Muscle of arm (tissue), 14 donors: ENCODE data around the gene GMCL2. TPM values are rescaled to one million over a fixed set of nuclear protein-coding genes. Genes with fewer than 3 reads are reported as not detected.
"Not testable (repeated sequence)": the region's sequence is repeated elsewhere in the genome, so short reads cannot be mapped to it uniquely, and the experiment has no call there.

ENCODE experiments used
- DNase-seq: peaks from one replicate; pipeline ENCODE4 v3.0.0-alpha.2; 2013
- long read RNA-seq, 11 donors: transcript quantifications; one replicate each; lab custom pipeline, GENCODE V29; 2026
- polyA plus RNA-seq, 12 donors: library from polyadenylated mRNA; unstranded; fragments of 120-200 nt; gene quantifications; one replicate each; pipeline ENCODE4 v1.2.1, GENCODE V29; 2013; ENCODE audit not compliant: insufficient read length in 12 of 12

GMCL2 gene, protein sequence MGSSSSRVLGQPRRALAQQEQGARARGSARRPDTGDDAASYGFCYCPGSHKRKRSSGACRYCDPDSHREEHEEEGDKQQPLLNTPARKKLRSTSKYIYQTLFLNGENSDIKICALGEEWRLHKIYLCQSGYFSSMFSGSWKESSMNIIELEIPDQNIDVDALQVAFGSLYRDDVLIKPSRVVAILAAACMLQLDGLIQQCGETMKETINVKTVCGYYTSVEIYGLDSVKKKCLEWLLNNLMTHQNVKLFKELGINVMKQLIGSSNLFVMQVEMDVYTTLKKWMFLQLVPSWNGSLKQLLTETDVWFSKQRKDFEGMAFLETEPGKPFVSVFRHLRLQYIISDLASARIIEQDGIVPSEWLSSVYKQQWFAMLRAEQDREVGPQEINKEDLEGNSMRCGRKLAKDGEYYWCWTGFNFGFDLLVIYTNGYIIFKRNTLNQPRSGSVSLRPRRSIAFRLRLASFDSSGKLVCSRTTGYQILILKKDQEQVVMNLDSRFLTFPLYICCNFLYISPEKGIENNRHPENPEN
- not detected for polyA plus RNA-seq
- long read RNA-seq, donor 1, result 0 reads
- long read RNA-seq, donor 2, result 0 reads
- long read RNA-seq, donor 3, result 0 reads
- long read RNA-seq, donor 4, result 0 reads
- long read RNA-seq, donor 5, result 0 reads
- long read RNA-seq, donor 6, partial matches to known transcripts, result 29 of 29 reads
- long read RNA-seq, donor 6, other reads (novel, unspliced or antisense), result 0 of 29 reads
- long read RNA-seq, donor 7, result 0 reads
- long read RNA-seq, donor 8, result 0 reads
- long read RNA-seq, donor 9, result 0 reads
- long read RNA-seq, donor 10, result 0 reads
- long read RNA-seq, donor 11, result 0 reads

DNA sequence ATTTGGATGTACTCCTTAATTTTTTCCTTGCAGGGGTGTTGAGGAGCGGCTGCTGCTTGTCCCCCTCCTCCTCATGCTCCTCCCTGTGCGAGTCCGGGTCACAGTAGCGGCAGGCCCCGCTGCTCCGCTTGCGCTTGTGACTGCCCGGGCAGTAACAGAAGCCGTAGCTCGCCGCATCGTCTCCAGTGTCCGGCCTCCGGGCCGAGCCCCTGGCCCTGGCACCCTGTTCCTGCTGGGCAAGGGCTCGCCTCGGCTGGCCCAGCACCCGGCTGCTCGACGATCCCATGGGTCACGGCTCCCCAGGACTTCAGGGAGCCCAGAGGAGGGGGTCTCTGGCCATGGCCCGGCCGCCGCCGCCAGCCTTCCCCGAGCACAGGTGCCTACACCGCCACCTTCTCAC, at the start of gene GMCL2:
Gene GMCL2 (minus strand): TSS at position 358 of the 400 bp plus-strand sequence. CDS start 72 bp downstream, at position 286.
- no peak for DNase-seq

DNA sequence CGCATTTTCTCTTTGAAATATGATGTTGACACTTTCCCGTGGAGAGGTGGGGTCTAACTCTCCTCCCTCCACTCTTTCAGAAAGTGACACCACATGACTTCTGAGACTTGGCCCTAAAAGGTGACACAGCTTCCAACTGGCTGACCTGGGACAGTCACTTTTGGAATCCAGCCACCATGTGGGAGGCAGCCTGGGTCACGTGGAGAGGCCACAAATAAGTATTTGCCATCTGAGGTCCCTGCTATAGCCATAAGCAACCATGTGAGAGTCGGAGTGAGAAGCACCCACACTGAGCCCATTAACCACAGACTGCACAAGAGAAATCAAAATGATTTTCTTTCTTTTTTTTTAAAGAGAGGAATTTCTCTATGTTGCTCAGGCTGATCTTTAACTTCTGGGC, 49.5 kb upstream of the GMCL2 start:
- DNase-seq, result no peak

DNA sequence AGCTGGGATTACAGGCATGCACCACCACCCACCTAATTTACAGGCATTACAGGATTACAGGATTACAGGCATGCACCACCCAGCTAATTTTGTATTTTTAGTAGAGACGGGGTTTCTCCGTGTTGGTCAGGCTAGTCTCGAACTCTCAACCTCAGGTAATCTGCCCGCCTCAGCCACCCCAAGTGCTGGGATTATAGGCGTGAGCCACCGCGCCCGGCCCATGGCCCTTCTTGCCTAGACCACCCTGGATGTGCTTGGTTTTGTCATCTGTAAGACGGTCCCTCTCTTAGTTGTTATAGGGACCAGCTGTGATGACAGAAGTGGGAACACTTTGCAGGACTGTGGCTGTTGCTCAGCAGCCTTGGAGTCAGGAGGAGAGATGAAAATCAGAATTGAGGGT, 49.0 kb upstream of the GMCL2 start:
- no peak for DNase-seq

DNA sequence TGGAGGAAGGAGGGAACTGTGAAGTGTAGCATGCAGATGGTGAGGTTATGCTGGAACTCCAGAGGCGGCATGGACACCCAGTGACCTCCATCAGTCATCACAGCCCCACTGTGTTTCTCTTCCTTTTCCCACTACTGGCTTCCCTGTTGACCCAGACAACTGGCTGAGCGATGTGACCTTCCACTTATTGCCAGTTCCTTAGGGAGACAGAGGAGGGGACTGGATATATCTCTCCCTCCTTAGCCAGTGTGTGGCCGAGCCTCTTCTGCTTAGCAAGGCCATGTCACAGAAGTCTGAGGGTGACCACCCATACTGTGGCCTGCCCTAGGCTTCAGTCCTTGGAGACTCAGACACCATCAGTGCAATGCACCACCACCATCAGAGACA, 48.4 kb upstream of the GMCL2 start:
- DNase-seq, result no peak

DNA sequence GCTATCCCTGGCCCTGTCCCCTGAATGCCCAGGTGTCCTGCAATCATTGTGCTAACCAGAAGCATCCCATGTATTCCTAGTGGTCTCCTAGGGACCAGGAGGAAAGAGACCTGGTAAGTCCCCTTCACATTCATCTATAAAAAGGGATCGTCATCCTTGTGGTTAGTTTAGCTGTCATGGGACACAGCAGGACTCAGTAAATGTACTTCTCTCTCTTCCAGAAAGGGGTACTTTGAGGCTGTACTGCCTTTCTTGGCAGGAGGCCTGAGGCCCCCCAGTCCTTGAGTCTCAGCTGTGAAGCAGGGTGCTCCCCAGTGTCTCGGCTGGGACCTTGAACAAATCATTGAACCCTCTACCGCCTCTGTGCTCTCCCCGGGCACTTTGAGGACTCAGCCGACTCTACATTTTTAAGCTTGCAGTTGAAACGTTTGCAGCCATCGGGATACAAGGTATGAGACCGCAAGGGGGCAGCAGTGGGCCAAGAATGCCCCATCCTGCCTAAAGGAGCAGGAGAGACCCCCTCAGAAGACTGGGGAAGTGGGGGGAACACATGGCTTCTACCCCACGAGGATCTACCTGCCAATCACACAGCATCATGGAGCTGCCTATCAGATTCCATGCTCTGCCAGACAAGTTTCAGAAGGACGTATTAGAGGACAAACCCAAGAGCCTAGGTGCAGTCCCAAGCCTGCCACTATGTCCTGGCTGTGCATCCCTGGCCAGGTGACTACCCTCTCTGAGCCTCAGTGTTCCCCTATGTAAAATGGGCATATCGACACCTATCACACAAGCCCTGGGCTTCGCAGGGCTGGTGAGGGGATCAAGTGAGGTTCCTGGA, 47.8 kb upstream of the GMCL2 start:
- DNase-seq, result peak; percentile 62

DNA sequence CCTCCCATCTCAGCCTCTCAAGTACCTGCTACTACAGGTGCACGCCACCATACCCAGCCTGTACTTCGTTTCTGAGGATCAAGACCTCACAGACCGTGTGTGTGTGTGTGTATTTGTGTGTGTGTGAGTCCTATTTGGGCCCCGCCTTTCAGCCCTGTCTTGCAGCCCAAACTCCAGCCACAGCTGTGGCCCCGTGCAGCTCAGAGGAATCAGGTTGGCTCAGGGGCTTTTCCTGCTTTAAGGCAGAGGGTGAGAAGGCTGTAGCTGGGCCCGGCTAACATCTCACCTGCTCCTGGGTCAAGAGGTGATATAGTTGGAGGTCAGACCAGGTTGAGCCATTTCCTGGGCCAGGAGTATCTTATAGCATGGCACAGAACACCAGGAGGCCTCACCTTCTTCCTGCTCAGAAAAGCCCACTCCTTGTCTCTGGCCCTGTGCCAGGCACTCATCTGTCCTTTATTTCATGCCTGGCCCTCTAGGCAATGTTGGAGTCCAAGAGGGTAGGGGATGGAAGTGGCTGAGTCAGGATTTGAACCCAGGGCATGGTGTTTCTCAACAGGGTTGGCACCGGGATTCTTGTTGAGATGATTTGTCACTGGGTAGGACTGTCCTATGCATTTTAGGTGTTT, 47.1 kb upstream of the GMCL2 start:
- no peak for DNase-seq

DNA sequence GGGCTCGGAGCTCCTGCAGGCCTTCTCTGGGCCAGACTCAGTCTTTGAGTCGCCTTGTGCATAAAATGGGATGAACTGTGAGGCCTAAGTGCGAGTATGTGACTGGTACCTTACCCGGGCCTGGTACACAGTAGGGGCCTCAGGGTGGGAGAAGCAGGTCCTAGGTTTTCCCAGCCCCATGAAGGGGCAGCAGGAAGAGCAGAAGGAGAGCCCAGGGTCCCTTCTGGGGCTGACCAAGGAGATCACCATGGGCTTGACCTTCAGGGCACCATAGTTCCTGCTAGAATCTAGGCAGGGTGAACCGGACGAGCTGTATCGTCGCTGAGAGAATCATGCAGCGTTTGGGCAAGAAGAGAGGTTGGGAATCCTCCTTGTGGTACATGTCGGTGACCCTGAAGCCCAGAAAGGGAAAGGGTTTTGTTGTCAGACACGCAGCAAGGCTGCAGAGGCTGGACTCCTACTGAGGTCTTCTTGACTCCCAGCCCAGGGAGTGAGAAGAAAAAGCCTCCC, 45.8 kb upstream of the GMCL2 start:
- no peak for DNase-seq

DNA sequence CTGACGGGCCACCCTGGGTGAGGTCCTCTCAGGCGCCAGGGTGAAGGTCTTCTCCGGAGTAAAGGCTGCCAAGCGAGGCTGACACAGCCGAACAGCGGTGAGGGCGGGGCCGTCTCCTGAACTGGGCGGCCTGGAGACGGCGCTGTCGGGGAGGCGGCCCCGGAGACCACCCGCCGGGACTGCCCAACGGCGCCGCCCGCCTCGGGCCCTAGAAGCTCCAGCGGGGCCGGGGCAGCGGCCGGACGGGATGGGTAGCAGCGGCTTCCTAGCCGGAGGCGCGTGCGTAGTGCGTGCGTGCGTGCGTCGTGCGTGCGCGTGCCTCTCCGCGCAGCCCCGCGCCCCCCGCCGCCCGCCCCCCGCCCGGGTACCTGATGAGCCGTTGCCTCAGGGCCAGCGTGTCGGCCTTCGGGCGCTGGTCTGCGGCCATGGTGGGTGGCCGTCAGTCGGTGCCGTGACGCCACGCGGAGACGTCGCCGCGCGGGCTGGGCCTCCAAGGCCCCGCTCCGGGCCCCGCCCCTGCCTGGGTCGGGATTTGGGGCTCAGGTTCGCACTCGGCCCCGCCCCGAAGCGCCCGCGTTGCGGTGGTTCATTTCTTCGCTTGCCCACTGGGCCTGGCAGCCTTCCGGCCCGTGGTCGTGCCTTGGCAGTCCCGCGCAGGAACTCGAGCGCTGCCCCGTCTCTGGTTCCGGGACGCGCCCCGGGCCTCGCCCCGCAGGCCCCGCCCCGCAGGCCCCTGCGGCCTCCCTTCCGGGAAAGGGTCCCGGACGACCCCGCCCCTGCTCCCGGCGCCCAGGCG, 45.2 kb upstream of the GMCL2 start, which contains the start of gene PHYKPL:
Gene PHYKPL (minus strand): TSS at position 679 of the 796 bp plus-strand sequence. CDS start 252 bp downstream, at position 427.
- DNase-seq, result peak; percentile 70

DNA sequence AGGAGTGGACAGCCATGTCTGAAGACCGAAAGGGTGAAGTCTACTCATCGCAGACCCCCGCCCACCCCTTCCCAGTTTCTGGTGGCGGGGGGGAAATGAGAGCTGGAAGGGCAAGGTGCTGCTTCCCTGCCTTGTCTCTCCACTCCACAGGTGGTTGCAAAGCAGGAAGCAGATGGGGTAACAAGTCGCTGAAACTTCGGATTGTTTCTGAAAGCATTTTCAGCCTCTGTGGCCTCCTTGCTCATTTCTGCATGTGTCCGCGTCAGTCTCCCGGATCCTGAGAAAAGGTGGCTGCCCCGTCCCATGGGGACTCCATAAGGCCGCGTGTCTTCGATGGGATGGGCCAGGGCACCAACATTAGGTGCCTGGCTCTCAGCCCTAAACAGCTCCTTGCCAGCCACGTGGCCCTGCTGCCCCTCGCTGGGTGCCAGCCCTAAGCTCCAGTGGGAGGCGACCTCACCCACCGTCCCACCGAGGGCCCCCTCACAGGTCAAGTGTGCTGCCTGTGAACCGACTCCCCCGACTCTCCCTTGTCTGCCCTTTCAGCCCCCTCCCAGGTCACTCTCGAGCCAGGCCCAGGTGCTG, 44.5 kb upstream of the GMCL2 start:
- DNase-seq, result no peak

DNA sequence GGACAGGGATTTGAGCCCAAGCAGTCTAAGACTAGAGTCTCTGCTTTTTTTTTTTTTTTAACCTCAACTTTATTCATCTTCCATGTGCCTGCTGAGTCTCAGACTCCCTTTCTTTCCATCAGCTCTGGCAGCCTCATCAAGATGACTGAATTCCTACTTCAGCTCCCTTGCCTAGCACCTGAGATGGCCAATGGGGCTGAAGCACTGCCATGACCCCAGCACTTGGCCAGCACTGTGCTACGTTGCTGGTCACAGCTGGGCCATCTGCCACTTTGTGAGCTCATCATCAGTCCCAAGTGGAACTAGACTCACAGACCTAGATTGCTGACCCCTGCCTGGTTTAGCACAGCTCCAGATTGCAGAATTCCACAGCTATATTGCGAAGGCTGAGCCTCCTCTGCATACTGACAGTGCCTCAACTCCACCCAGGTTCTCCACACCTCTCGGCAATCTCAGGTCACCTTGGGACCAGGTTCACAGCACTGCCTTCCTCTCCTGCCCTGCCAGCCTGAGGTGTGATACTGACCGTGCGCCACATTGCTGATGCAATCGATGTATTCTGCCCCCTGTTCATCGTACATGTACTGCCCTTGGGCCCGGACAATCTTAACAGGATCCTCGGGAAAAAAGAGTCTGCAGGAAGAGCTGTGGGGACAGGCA, 43.8 kb upstream of the GMCL2 start:
- peak; percentile 27 for DNase-seq

DNA sequence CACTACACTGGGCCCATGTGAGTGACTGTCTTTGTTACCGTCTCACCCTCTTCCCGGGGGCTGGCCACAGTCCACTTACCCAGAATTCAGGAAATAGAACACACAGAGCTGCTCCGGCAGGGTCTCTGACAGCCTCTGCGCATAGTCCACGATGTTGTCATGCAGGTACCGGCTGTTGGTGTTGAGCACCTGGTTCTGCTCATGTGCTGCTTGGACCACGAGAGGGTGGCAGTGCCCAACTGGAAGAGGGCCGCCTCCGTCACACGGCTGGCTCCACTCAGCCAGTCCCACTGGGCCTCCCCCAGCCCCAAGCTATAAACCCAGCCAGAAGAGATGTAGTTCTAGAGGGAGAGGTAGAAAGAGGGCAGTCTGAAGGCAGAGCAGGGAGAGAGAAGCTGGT, 42.7 kb upstream of the GMCL2 start:
- DNase-seq, result no peak

DNA sequence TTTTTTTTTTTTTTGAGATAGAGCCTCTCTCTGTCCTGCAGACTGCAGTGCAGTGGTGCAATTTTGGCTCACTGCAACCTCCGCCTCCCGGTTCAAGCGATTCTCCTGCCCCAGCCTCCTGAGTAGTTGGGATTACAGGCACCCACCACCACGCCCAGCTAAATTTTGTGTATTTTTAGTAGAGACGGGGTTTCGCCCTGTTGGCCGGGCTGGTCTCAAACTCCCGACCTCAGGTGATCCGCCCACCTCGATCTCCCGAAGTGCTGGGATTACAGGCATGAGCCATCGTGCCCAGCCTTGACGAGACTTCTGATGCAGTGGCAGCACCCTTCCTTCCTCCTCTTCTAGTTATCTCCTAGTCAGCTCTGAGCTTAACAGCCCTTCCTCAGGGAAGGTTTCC, 41.9 kb upstream of the GMCL2 start:
- not testable (repeated sequence) for DNase-seq

DNA sequence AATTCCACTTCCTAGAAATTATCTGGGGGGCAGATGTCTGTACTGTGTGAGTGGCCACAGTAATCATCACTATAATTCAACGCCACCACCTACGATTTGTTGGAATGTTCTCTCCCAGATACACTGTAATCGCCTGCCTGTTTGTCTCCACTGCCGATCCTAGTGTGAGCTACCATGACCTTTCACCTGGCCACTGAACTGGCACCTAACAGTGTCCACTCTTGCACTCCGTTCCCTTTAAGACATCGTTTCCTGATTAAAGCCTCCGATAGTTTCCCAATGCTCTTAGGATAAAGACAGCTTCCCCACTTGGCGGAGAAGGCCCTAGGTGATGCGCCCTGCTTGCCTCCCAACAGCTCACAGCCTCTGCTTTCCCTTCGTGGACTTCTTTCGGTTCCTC, 41.4 kb upstream of the GMCL2 start:
- DNase-seq, result no peak

DNA sequence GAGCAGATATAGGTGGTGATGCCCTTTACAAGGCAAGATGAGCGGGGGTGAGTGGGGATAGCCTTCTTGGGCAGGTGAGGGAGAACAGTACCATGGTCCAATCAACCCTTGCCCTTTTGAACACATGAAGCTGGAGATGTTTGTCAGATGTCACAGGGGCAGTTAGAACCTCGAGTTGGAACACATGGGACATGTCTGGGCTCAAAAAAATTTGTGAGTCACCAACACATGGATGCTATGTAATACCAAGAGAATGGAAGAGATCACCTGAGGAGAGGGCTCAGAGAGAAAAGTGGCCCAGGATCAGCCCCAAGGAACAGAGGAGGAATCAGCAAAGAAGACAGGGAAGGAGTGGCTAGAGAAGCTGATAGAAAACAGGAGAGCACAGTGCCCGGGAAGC, 40.8 kb upstream of the GMCL2 start:
- no peak for DNase-seq

DNA sequence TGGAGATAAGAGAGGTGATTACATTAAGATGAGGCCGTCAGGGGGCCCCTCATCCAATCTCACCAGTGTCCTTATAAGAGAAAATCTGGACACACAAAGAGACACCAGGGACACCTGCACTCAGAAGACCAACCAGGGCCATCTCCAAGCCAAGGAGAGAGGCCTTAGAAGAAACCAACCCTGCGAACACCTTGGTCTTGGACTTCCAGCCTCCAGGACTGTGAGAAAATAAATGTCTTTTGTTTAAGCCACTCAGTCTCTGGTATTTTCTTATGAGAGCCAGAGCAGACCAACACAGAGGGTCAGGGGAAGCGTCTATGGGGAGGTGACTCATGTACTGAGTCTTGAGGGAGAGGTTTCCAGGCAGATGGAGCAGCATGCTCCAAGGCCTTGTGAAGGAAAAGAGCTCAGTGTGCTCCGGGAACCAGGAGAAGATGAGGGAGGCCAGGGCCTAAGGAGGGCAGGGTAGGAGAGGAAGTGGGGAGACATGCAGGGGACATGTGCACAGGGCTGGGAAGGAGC, 40.0 kb upstream of the GMCL2 start:
- DNase-seq, result no peak

DNA sequence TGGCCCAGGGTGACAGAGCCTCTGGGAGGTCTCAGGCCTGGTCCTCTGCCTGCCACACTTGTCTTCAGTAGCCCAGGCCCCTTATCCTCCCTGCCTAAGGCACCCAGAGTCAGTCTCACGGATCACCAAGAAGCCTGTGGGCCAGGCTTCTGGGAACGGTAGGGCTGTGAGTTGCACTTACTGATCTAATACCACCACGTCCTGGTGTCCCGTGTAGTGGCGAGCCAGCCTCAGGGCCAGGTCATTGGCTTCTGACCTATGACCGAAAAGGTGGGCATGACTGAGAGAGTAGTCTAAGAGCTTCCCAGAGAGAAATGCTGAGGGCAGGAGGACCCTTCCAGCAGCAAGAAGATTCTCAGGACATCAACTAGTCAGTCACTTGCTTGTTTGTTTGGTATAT, 38.0 kb upstream of the GMCL2 start:
- DNase-seq, result no peak

DNA sequence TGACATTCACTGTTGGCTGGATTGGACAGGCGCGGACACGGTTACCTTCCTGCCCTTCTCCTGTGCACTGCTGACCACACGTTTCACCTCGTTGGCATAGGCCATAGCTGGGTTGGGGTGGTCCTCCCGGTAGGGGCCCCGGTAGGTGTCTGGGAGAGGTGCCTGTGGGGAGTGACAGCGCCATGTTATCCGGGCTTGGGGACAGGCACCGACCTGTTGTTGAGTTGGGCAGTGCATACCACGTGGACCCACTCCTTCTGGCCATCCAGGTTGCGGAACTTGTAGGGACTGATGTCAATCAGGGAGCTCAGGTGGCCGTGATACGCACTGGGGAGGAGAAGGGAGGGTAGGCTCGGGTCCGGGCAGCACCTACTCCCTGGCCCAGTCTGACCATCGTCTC, 37.2 kb upstream of the GMCL2 start:
- DNase-seq, result no peak

DNA sequence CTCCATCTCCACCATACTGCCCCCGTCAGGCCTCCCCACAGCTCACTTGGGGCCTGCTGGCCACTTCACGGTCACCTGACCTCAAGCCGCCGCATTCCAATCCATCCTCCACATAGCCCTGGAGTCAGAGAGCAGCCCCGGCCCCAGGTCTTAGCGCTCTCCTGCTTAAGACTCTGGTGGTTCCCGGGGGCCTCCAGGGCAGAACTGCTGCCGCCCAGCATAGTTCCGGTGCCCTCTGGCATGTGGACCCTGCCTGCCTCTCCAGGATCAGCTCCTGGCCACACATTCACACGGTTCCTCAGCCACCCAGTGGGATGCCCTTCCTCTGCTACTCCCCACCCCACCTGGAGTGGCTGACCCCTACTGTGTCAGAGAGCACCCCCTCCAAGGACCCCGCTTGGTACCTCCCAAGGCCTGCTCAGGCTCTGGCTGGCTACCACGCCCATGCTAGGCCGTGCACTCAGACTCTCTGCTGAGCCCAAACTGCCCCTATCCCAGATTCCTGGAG, 36.7 kb upstream of the GMCL2 start:
- no peak for DNase-seq

DNA sequence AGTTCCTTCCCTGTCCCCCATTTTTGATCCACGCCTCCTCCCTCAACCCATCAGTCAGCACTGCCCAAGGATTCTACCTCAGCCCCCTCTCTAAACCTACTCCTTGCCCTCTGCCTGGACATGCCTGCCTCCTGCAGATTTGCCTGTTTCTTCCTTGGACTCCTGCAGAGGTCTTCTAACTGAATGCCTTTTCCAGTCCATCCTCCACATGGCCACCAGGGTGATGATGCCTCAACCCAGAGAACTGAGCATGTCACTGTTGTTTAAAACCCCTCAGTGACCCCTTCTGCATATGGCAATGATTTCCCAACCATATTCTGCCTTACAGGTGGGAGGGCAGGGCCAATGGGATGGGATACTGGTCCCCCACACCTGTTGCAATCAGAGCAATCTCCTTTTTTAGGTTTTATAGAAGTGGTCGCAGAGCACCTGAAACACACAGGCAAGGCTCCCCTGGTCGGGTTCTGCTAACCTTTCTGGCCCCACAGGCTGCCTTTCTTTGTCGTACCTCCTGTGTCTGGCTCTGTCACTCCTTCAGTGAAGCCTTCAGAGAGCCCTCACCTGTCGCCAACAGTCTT, 36.1 kb upstream of the GMCL2 start:
- DNase-seq, result no peak
